Upper lobe of left lung (tissue), 4 donors: ENCODE results near the gene SPAG16.

Experiments used
- POLR2A ChIP-seq, 4 donors: fragments of 450-650 bp; IDR thresholded peaks; one replicate each; pipeline ENCODE4 v1.5.1; 2016 to 2017; ENCODE audit warnings: antibody characterized with exemption in 4 of 4, mild to moderate bottlenecking in 2 of 4
- POLR2AphosphoS5 ChIP-seq, 2 donors: sonication (generic); formaldehyde crosslinking; IDR thresholded peaks; one replicate each; pipeline ENCODE4 v1.5.1; 2017; ENCODE audit warnings: antibody characterized with exemption in 2 of 2
- TF ChIP-seq, protein P1 (sequence below), 6 experiments: fragments of 450-650 bp in 4 of 6; fragments of 200-600 bp in 2 of 6; sonication (generic) in 2 of 6; IDR thresholded peaks; one replicate each; pipeline ENCODE4 v1.5.1; 2016 to 2019; ENCODE audit warnings: antibody characterized with exemption in 6 of 6

DNA sequence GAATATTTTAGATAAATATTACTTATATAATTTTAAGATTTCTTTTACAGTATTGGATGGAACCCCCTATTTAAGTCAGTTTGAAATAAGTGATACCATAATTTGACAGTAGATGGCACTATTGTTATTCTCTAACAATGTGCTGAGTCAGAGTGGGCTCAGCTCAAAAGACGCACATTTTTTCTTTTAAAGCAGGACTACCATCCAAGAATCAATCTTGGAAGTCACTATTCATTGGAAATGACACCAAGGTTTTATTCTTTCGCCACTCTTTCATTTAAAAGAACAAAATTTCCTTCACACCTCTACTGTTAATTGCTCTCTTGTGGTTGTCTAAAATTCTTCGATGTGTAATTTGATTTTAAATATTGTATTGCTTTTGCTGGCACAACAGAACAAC lies 32.6 kb upstream of the SPAG16 start:
- TF ChIP-seq POLR2AphosphoS5 (IDR thresholded peaks at IDR 0.05), result no peak
- no peak for TF ChIP-seq POLR2A (IDR thresholded peaks at IDR 0.05)
- TF ChIP-seq, protein P1, sequence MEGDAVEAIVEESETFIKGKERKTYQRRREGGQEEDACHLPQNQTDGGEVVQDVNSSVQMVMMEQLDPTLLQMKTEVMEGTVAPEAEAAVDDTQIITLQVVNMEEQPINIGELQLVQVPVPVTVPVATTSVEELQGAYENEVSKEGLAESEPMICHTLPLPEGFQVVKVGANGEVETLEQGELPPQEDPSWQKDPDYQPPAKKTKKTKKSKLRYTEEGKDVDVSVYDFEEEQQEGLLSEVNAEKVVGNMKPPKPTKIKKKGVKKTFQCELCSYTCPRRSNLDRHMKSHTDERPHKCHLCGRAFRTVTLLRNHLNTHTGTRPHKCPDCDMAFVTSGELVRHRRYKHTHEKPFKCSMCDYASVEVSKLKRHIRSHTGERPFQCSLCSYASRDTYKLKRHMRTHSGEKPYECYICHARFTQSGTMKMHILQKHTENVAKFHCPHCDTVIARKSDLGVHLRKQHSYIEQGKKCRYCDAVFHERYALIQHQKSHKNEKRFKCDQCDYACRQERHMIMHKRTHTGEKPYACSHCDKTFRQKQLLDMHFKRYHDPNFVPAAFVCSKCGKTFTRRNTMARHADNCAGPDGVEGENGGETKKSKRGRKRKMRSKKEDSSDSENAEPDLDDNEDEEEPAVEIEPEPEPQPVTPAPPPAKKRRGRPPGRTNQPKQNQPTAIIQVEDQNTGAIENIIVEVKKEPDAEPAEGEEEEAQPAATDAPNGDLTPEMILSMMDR (IDR thresholded peaks at IDR 0.05), result peak in 5 of 6 experiments; percentile 24 to 63 (median 51)
